Fibroblast of skin of scalp (primary cell): ENCODE measurements around the gene LRRC38. TPM values are rescaled to one million over a fixed set of nuclear protein-coding genes. Genes with fewer than 3 reads are reported as not detected.
A peak's percentile ranks its signal among the peaks of the same experiment; 100 is the strongest.
"Not testable (repeated sequence)": the region's sequence is repeated elsewhere in the genome, so short reads cannot be mapped to it uniquely, and the experiment has no call there.

Experiments used
- DNase-seq: peaks from one replicate; pipeline ENCODE4 v3.0.0-alpha.2; 2013
- polyA plus RNA-seq, 2 experiments: library from polyadenylated mRNA; unstranded; fragments of 120-200 nt; gene quantifications; one replicate each; pipeline ENCODE4 v1.2.1, GENCODE V29; 2013; ENCODE audit not compliant: insufficient read length in 2 of 2

LRRC38 gene
- polyA plus RNA-seq (2013, experiment 1 of 2; ENCODE audit: insufficient read length), result 0.08 TPM
- 1.1 TPM for polyA plus RNA-seq (2013, experiment 2 of 2; ENCODE audit: insufficient read length)

- no peak for DNase-seq
These were observed at the start of gene LRRC38 for GRCh38 chr1:13513895-13514546. TSS of gene LRRC38 (minus strand) at chr1:13514003. CDS start at chr1:13513593, 410 bp downstream.

- DNase-seq, result not testable (repeated sequence)
These were observed 49.2 kb upstream of the LRRC38 start for GRCh38 chr1:13562981-13563380.

- no peak for DNase-seq
These were observed 46.7 kb upstream of the LRRC38 start for GRCh38 chr1:13560541-13560940.

- no peak for DNase-seq
These were observed 42.5 kb upstream of the LRRC38 start for GRCh38 chr1:13556224-13556764.

- DNase-seq, result no peak
These were observed 41.0 kb upstream of the LRRC38 start for GRCh38 chr1:13554798-13555197.

- DNase-seq, result no peak
These were observed 36.9 kb upstream of the LRRC38 start for GRCh38 chr1:13550663-13551062.

- no peak for DNase-seq
These were observed 35.7 kb upstream of the LRRC38 start for GRCh38 chr1:13549521-13549920.

- DNase-seq, result no peak
These were observed 35.2 kb upstream of the LRRC38 start for GRCh38 chr1:13549021-13549420.

GRCh38 chr1:13548281-13548680, 34.5 kb upstream of the LRRC38 start:
- DNase-seq, result no peak

GRCh38 chr1:13546791-13547190, 33.0 kb upstream of the LRRC38 start:
- DNase-seq, result no peak

GRCh38 chr1:13544221-13544556, 30.4 kb upstream of the LRRC38 start:
- DNase-seq, result no peak

GRCh38 chr1:13543451-13544220, 29.8 kb upstream of the LRRC38 start:
- DNase-seq, result peak; percentile 27

GRCh38 chr1:13541435-13542215, 27.8 kb upstream of the LRRC38 start:
- DNase-seq, result no peak

- DNase-seq, result no peak
These were observed 27.1 kb upstream of the LRRC38 start for GRCh38 chr1:13540866-13541265.

- no peak for DNase-seq
These were observed 25.9 kb upstream of the LRRC38 start for GRCh38 chr1:13539683-13540082.

- no peak for DNase-seq
These were observed 25.0 kb upstream of the LRRC38 start for GRCh38 chr1:13538832-13539231.

GRCh38 chr1:13536571-13536970, 22.8 kb upstream of the LRRC38 start:
- DNase-seq, result no peak

GRCh38 chr1:13535227-13535626, 21.4 kb upstream of the LRRC38 start:
- no peak for DNase-seq

- no peak for DNase-seq
These were observed 14.5 kb upstream of the LRRC38 start for GRCh38 chr1:13528320-13528719.

GRCh38 chr1:13523780-13524477, 10.1 kb upstream of the LRRC38 start:
- no peak for DNase-seq

- no peak for DNase-seq
These were observed 7.2 kb upstream of the LRRC38 start for GRCh38 chr1:13520985-13521384.

GRCh38 chr1:13517193-13517812, 3.5 kb upstream of the LRRC38 start:
- peak; percentile 2 for DNase-seq
